ENCODE measurements around the gene CLCN6. TPM values are rescaled to one million over a fixed set of nuclear protein-coding genes. Genes with fewer than 3 reads are reported as not detected.

The CLCN6 gene
- total RNA-seq, 2 donors from 2014 or later = 29.6 to 31.5 TPM

DNA sequence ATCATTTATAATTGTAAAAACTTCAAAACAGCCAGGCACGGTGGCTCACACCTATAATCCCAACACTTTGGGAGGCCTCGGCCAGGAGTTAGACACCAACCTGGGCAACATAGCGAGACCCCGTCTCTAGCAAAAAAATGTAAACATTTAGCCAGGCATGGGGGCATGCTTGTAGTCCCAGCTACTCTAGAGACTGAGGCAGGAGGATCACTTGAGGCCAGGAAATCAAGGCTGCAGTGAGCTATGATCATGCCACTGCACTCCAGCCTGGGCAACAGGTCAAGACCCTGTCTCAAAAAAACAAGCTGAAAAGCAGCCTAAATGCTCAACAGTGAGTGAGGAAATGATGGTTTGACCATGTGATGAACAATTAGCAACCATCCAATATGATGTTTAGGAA lies 36.7 kb upstream of the CLCN6 start:
- Mint-ChIP-seq H3K4me1 (no peaks in the 10 kb centered on the region), H3K27me3 (ENCODE audit: insufficient read depth) (peaks cover 5% of the 10 kb centered on the region), H3K4me3 (no peak overlapping the region), H3K9me3 (no peaks in the 10 kb centered on the region), H3K27ac (no peak overlapping the region), H3K36me3 (ENCODE audit: low read depth) (no peaks in the 10 kb centered on the region)
- DNase-seq = no peak
- no peak overlapping the region for H3K9ac ChIP-seq (ENCODE audit: extremely low read depth, low read length, poor library complexity, severe bottlenecking)
- H3K9me3 ChIP-seq (ENCODE audit: control insufficient read depth, low read length) = no peaks in the 10 kb centered on the region
- H3K27me3 ChIP-seq (ENCODE audit: control insufficient read depth, insufficient read depth, low read length, poor library complexity, severe bottlenecking) = no peaks in the 10 kb centered on the region
- WGBS, 2 experiments (ENCODE audit: insufficient coverage in 1 of 2, insufficient read length in 1 of 2) = 93 to 95% methylated on average over 4 of the region's 4 CpGs
- no peak overlapping the region for H3K4me3 ChIP-seq (ENCODE audit: low read length)
- H3K27ac ChIP-seq (ENCODE audit: low read depth, low read length) = no peak overlapping the region
- TF ChIP-seq, protein P1, sequence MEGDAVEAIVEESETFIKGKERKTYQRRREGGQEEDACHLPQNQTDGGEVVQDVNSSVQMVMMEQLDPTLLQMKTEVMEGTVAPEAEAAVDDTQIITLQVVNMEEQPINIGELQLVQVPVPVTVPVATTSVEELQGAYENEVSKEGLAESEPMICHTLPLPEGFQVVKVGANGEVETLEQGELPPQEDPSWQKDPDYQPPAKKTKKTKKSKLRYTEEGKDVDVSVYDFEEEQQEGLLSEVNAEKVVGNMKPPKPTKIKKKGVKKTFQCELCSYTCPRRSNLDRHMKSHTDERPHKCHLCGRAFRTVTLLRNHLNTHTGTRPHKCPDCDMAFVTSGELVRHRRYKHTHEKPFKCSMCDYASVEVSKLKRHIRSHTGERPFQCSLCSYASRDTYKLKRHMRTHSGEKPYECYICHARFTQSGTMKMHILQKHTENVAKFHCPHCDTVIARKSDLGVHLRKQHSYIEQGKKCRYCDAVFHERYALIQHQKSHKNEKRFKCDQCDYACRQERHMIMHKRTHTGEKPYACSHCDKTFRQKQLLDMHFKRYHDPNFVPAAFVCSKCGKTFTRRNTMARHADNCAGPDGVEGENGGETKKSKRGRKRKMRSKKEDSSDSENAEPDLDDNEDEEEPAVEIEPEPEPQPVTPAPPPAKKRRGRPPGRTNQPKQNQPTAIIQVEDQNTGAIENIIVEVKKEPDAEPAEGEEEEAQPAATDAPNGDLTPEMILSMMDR (conservative IDR thresholded peaks at IDR 0.05) = no peak
- no peaks in the 10 kb centered on the region for H3K4me1 ChIP-seq (ENCODE audit: control insufficient read depth, insufficient read depth, low read length)
- H3K36me3 ChIP-seq (ENCODE audit: control insufficient read depth, insufficient read depth, low read length) = no peaks in the 10 kb centered on the region

DNA sequence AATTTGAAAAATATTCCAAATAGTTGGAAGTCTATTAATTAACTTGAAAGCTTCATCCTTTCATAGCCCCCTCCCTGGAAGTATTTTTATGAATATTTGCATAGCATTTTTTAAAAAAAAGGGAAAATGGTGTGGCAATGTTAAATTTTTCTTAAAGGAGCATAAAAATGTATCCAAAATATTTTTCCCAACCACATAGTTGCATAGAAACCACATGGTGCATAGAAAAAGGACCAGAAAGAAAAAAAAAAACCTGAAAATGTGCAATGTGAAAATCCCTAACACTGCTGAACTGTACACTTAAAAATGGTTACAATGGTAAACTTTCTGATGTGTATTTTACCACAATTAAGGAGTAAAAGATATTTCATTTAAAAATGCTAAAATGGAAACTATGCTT lies 36.0 kb upstream of the CLCN6 start:
- Histone ChIP-seq H3K9ac (ENCODE audit: extremely low read depth, low read length, poor library complexity, severe bottlenecking) (no peak overlapping the region), H3K36me3 (ENCODE audit: control insufficient read depth, insufficient read depth, low read length) (no peaks in the 10 kb centered on the region), H3K9me3 (ENCODE audit: control insufficient read depth, low read length) (no peaks in the 10 kb centered on the region), H3K27ac (ENCODE audit: low read depth, low read length) (no peak overlapping the region), H3K4me1 (ENCODE audit: control insufficient read depth, insufficient read depth, low read length) (no peaks in the 10 kb centered on the region), H3K27me3 (ENCODE audit: control insufficient read depth, insufficient read depth, low read length, poor library complexity, severe bottlenecking) (no peaks in the 10 kb centered on the region), H3K4me3 (ENCODE audit: low read length) (no peak overlapping the region)
- Mint-ChIP-seq H3K4me3 (no peak overlapping the region), H3K4me1 (no peaks in the 10 kb centered on the region), H3K9me3 (no peaks in the 10 kb centered on the region), H3K27me3 (ENCODE audit: insufficient read depth) (peaks cover 5% of the 10 kb centered on the region), H3K36me3 (ENCODE audit: low read depth) (no peaks in the 10 kb centered on the region), H3K27ac (no peak overlapping the region)
- no peak for DNase-seq
- TF ChIP-seq, protein P1 (conservative IDR thresholded peaks at IDR 0.05) = no peak

DNA sequence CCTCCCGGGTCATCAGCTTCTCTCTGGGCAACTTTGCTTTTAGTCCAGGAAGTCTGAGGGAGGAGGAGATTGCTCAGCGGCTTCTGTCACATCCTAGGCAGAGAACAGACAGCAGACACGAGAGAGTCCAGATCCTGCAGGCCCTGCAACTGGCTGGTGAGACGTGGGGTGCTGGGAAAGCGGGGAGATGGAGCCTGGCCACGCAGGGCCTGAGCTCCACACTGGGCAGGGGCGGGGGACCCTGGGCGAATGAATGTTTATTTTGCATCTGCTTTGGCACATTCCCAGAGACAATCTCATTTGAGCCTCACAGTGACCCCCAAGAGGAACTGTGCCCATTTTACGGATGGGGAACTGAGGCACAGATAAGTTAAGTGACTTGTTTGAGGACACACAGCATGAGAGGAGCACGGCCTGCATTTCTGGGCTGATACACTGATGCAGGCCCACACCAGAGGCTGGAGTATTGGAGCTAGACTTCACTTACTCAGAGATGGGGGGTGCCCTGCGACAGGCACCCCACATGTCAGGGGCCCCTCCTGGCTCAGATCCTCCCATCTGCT lies 34.4 kb upstream of the CLCN6 start:
- H3K27me3 Mint-ChIP-seq (ENCODE audit: insufficient read depth) = peaks cover 2% of the 10 kb centered on the region

More for the DNA sequence above, 34.4 kb upstream of the CLCN6 start:
- no peaks in the 10 kb centered on the region for H3K4me1 ChIP-seq (ENCODE audit: control insufficient read depth, insufficient read depth, low read length)
- H3K9ac ChIP-seq (ENCODE audit: extremely low read depth, low read length, poor library complexity, severe bottlenecking) = no peak overlapping the region
- no peak overlapping the region for H3K4me3 ChIP-seq (ENCODE audit: low read length)
- no peaks in the 10 kb centered on the region for H3K9me3 ChIP-seq (ENCODE audit: control insufficient read depth, low read length)
- WGBS, 2 experiments (ENCODE audit: insufficient coverage in 1 of 2, insufficient read length in 1 of 2) = 81 to 83% methylated on average over 9 to 11 of the region's 11 CpGs
- H3K27ac ChIP-seq (ENCODE audit: low read depth, low read length) = no peak overlapping the region
- no peaks in the 10 kb centered on the region for H3K4me1 Mint-ChIP-seq
- no peak for DNase-seq
- no peaks in the 10 kb centered on the region for H3K36me3 ChIP-seq (ENCODE audit: control insufficient read depth, insufficient read depth, low read length)
- no peak overlapping the region for H3K4me3 Mint-ChIP-seq
- H3K27ac Mint-ChIP-seq = no peak overlapping the region
- H3K36me3 Mint-ChIP-seq (ENCODE audit: low read depth) = no peaks in the 10 kb centered on the region
- no peaks in the 10 kb centered on the region for H3K9me3 Mint-ChIP-seq
- H3K27me3 ChIP-seq (ENCODE audit: control insufficient read depth, insufficient read depth, low read length, poor library complexity, severe bottlenecking) = no peaks in the 10 kb centered on the region
- TF ChIP-seq, protein P1 (conservative IDR thresholded peaks at IDR 0.05) = no peak
